ENCODE data around the gene POLR3K.
A peak's percentile ranks its signal among the peaks of the same experiment; 100 is the strongest.
"Not testable (repeated sequence)": the region's sequence is repeated elsewhere in the genome, so short reads cannot be mapped to it uniquely, and the experiment has no call there.

The POLR3K gene

DNA sequence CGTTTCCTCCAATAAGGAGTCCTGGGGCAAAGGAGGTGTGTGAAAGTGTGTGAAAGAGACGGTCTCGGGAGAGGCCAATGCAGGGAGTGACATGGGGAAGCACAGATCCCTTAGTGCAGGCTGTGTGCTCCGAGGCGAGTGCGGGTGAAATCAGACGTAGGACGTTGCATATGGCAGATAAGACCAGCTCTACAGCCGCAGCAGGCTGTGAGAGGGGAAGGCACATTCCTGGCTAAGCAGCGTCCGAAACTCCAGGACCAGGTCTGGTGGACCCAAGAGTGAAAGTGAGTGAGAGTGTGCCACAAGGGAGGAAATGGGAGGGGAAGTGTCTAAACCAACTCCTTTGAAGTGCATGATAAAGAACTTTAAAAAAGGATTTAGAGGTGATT, 11.3 kb downstream of the POLR3K start:
- DNase-seq: no peak

DNA sequence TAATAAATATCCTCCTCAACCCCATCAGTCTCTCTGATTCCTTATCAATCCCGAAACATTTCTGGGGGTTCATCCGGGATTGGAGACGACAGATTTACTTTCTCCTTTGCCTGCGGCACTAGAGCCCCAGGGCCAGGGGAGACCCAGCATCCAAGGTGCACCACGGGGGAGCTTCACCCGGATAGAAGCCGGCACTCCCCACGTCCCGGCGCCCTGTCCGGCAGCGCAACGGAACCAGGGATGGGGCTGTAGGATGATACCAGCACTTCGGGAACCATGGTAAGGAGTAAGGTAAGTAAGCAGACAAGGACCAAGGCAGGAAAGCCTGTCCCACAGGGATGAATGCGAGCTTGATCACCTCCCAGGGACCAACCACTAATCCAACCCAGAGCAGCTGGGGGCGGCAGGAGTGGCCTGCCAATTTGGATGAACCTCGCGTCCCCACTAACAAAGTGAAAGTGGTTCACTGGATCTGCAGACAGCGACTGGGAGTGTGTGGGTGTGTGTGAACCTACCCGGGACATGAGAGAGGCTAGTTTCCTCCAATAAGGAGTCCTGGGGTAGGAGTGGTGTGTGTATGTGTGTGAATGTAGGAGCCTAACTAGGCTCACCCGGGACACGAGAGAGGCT, 11.9 kb downstream of the POLR3K start:
- no peak for DNase-seq

DNA sequence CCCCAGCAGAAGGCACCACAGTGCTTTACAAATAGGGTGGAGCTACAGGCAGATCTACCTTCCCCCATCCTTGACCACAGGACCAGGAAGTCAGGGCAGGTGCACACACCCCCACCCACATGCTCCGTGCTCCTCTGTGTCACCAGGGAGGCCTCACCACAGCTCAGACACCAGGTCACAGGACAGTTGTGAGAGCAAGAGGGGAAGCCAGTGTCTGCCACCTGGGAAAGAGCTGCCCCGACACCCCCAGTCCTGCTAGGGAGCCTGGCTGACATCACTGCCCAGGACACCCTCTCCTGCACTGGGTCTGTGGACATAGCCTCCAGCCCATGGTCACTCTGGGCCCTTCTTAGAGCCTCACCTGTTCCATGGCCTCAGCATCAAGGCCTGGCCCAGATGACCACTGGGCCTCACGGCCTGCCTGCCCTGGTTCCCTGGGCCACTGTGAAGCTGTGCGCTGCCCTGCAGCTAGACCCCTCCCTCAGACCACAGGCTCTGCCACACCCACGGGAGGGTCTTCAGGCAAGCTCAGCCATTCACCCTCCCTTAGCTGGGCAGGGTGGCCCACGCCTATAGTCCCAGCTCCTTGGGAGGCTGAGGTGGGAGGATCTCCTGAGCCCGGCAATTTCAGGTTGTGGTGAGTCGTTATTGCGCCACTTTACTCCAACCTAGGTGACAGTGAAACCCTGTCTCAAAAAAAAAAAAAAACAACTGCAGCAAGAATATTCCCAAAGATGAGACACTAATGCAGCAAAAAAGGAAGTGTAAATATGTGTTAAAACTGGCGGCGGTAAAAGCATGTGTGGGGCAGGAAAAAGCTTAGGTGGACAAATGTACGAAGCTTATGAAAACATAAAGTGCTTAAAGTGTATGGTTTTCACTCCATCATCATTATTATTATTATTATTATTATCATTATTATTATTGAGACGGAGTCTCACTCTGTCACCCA, 14.2 kb downstream of the POLR3K start:
- DNase-seq: peak; percentile 59

DNA sequence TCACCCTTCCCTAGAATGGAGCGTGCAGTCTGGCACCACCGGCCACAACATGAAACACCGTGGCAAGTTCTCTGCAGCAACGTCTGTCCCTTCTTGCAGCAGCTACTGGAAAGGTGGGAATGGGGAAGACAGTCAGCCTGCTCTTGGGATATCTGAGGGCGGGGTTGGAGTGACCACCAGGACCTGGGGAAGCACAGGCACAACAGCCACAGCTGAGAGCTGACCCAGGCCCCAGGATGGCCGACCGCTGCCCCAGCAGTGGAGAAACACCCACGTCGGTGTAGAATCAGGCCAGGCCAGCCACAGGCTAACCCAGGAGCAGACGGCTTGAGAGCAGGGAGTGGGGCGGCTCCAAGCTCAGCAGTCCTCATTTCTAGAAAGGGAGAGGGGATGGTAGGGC, 15.2 kb downstream of the POLR3K start:
- not testable (repeated sequence) for DNase-seq

DNA sequence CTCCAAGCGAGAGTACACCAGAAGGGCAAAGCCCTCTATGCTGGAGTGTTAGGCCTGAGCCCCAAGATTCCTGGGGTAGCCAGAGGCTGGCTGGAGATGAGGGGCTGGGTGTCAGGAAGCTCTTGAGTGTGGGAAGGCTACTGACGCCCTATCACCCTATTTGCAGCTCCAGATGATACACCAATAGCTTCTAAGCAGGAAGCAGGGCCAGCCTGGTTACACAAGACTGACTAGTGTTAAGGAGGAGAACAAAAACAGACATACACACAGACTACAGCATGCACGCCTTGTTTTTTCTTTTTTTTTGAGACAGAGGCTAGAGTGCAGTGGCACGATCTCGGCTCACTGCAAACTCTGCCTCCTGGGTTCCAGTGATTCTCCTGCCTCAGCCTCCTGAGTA, 15.9 kb downstream of the POLR3K start:
- DNase-seq: no peak

DNA sequence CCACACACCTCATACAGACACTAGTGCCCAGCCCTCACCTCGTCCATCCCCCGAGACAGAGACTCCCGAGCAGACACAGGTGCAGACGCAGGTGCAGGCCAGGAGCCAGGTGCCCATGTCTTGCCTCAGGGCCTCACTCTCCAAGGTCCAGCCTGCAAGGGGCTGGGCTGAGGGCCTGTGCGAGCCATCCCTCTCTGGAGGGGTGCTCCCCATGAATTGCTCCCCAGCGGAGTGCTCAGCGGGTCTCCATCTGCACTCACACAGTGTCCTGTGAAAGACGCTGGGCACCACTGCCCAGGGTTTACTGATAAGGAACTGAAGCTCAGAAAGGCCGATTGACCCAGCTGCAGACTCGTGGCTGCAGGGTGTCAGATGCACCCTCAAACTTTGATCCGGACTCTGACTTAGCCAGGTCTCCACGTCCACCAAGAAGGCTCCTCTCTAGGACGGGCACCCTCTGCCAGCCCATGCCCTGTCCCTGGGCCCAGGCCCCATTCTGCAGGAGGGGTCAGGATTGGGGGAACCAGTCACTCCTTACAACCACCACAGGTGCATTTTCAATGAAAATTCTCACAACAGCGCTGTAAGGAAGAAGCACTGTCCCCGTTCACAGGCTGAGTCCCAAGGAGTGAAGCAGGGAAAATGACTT, 16.9 kb downstream of the POLR3K start:
- no peak for DNase-seq

DNA sequence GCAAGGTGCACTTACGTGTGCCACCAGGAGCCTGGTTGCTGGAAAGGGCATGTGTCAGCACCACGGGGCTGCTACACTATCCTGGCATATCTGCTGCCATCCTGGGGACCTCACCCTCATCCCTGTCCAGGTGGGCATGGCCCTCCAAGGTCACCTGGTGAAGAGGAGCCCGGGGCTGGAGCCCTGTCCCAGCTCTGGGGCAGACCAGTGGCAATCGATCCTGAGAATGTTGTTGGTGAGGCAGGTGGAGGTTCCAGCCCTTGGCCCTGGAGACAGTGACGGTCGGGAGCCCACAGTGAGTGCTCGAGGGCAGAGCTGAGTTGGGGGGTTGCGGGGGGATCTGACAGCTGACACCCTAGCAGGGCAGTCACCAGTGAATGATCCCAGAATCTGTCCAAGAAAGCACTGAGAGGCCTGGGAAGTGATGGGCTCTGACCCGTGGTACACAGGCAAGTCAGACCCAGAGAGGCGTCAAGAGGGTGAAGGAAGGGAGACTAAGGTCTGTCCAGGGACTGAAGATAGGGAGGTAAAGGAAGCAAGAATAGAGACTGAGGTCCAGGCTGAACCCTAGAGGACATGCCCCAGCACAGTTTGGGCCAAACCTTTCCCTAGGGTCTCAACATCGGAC, 17.6 kb downstream of the POLR3K start:
- DNase-seq: no peak

DNA sequence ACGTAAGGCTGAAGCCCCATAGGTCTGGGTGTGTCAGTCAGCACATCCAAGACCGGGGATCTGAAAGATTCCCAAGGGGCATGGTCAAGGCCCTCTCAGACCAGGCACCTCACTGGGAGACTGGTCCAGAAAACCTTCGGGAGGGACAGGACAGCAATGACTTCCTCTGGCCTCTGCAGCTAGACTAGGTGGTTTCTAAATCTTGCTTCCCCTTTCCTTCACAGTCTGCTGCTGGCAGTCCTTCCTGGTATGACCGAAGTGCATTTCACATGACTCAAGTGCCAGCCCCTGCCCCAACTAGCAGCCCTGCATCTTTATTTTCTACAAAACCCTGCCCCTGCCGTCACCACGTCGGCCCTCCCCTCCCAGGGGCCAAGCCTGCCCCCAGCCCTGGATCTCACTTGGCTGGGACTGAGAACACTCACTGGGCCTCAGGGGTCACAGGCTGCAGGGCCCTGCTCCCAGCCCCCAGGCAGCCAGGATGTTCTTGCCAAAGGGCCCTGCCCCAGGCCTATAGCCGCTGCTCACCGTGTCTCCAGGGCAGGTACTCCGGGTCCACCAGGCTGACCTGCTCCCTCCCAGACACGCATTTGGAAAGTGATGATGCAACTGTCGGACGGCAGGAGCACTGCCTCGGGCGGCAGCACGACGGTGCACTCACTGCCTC, 18.3 kb downstream of the POLR3K start:
- no peak for DNase-seq

DNA sequence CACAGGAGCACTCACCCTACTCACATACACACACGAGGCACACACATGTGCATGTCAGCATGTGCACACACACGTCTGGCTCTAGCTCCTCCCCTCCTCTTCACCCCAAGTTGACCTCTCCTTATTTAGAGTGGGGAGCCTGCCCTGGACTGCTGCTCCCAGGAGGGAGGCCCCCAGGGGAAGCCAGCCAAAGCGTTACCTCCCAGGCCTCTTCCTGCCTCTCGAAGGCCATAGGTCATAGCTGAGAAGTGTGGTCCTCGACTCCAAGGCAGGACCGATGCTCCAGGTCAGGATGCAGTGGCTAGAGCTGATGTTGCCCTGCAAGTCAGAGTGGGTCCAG, 18.8 kb downstream of the POLR3K start:
- no peak for DNase-seq

DNA sequence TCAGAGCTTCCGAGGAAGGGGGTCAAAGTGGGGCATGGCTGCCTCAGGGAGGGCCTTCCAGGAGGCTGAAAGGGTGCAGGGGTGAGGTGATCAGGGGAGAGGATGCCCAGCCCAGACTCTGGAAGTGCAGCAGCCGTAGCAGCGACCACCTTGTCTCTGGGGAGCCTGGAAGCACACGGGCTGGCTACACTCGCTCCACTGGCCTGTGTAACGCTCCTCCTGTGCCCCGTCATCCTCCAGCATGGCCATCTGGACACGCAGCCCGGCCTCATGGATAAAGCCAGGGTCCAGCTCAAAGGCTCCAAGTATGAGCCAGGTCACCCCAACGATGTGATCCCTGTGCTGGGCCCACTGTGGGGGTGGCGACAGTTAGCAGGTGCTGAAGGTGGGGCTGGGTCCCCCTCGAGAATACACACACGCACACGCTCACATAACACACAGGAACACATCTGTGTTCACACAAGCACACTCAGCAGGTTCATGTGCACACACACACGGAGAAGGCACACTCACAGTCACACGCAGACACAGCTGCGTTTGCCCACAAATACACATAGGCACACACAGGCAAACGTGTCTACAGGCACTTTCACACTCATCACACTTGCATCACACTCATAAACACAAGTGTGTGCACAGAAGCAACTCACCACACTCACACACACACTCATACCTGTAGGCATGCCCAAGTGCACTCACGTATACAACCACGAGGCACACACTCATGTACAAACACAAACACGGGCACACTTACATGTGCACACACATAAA, 19.3 kb downstream of the POLR3K start:
- no peak for DNase-seq

DNA sequence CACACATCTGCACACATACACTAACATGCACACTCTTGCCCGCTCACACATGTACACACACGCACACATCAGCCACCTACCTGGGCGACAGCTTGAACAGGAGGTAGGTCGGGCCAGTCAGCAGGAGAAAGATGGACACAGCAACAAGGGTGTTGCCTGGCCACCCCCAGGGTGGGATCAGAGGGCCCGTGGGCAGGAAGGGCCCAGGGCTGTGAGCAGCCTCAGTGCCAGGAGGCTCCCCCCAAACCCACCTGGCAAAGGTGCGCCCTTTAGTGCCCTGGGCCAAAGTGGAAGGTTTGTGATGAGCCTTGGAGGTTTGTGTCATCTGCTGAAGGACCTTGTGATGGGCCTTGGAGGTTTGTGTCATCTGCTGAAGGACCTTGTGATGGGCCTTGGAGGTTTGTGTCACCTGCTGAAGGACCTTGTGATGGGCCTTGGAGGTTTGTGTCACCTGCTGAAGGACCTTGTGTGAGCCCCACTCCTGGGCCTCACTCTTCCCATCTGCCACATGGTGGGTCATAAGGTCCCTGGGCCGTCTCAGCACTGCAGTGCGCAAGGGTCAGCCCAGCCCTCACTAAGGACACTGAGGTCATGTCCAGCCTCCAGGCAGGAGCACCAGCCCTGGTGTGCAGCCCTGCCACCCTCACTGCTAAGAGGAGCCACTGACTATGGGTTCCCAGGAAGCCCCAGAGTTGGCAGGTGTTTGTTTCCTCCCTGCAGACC, 20.1 kb downstream of the POLR3K start:
- not testable (repeated sequence) for DNase-seq

DNA sequence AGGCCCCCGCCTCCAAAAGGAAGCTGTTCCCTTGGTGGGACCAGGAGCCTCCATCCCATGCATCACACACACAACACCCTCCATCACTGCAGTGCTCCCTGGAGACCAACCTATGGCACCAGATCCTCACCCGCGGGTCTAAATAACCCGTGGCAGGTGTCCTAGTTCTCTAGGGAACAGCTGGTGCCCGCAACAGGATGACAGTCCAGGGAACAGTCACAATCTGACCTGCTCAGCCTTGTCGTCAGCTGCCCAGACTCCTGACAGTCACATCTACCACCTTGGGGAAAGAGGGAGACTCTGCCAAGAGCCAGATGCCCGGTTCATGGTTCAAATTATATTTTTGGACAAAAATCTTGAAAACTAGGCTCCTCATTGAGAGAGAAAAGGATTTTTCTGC, 22.8 kb downstream of the POLR3K start:
- not testable (repeated sequence) for DNase-seq

DNA sequence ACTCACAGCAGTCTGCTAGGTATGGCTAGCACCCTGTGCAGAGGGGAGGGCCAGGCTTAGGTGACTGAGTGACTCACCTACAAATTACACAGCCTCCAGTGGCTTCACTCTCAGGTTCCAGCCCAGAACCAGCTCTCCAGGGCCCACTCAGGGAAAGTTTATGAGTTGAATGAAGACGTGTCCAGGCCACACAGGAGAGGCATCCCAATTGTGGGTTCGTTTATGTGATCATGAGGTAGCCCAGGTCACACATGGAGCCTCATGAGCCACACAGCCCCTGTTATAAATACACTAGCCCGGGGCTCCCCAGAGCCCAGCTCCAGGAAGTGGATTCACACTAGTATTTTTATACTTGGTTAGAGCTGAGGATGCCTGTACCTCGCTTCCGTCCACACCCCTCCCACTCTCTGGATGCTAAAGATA, 27.5 kb downstream of the POLR3K start:
- DNase-seq: not testable (repeated sequence)

DNA sequence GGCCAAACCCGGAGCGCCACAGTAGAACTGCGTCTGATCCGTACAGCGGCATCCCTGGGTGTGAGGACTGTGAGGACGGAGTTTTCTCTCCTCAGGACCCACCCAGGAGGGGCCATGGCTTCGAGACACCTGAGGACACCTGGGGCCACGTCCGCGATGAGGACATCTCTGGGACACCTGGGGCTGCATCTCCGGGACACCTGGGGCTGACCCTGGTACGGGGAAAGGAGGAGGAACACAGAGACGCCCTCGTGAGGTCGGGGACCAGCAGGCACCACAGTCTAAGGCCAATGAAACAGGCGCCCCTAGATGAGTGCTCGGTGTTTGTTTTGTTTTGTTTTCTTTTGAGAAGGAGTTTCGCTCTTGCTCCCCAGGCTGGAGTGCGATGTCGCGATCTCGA, 29.3 kb downstream of the POLR3K start:
- not testable (repeated sequence) for DNase-seq

DNA sequence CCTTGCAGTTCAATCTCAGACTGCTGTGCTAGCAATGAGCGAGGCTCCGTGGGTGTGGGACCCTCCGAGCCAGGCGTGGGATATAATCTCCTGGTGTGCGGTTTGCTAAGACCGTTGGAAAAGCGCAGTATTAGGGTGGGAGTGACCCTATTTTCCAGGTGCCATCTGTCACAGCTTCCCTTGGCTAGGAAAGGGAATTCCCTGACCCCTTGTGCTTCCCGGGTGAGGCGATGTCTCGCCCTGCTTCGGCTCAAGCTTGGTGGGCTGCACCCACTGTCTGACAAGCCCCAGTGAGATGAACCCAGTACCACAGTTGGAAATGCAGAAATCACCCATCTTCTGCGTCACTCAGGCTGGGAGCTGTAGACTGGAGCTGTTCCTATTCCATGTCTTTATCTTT, 32.5 kb downstream of the POLR3K start:
- DNase-seq: not testable (repeated sequence)

DNA sequence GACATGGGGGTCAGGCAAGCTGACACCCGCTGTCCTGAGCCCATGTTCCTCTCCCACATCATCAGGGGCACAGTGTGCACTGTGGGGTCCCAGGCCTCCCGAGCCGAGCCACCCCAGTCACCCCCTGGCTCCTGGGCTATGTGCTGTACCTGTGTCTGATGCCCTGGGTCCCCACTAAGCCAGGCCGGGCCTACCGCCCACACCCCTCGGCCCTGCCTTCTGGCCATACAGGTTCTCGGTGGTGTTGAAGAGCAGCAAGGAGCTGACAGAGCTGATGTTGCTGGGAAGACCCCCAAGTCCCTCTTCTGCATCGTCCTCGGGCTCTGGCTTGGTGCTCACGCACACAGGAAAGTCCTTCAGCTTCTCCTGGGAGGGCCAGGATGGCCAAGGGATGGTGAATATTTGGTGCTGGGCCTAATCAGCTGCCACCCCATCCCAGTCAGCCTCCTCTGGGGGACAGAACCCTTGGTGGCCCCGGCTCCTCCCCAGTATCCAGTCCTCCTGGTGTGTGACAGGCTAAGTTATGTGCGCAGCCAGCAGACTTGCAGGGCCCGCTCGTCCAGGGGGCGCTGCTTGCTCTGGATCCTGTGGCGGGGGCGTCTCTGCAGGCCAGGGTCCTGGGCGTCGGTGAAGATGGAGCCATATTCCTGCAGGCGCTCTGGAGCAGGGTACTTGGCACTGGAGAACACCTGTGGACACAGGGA, 36.2 kb downstream of the POLR3K start:
- not testable (repeated sequence) for DNase-seq

DNA sequence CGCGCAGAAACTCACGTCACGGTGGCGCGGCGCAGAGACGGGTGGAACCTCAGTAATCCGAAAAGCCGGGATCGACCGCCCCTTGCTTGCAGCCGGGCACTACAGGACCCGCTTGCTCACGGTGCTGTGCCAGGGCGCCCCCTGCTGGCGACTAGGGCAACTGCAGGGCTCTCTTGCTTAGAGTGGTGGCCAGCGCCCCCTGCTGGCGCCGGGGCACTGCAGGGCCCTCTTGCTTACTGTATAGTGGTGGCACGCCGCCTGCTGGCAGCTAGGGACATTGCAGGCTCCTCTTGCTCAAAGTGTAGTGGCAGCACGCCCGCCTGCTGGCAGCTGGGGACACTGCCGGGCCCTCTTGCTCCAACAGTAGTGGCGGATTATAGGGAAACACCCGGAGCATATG, 42.6 kb downstream of the POLR3K start:
- DNase-seq: peak; percentile 95

DNA sequence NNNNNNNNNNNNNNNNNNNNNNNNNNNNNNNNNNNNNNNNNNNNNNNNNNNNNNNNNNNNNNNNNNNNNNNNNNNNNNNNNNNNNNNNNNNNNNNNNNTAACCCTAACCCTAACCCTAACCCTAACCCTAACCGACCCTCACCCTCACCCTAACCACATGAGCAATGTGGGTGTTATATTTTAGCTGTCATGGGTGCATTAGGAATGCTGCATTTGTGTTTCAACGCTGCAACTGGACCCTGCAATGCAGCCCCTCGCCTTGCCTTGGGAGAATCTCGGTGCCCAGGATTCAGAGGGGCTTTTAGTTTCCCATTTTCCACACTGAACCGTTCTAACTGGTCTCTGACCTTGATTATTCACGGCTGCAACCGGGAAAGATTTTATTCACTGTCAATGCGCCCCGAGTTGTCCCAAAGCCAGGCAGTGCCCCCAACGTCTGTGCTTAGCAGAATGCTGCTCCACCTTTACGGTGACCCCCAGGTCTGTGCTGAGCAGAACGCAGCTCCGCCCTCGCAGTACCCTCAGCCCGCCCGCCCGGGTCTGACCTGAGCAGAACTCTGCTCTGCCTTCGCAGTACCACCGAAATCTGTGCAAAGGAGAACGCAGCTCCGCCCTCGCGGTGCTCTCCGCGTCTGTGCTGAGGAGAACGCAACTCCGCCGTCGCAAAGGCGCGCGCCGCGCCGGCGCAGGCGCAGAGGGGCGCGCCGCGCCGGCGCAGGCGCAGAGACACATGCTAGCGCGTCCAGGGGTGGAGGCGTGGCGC, 43.3 kb downstream of the POLR3K start:
- peak; percentile 49 for DNase-seq

All from stimulated activated CD8-positive, alpha-beta memory T cell treated with anti-CD3 and anti-CD28 coated beads, Interleukin-4, amount 100 ng/mL, for 48 hours (primary cell).